Activated CD8-positive, alpha-beta memory T cell treated with anti-CD3 and anti-CD28 coated beads for 48 hours (primary cell): Measurements from ENCODE around the gene CSMD2.

ENCODE experiments used
- DNase-seq, 3 experiments: peaks; one replicate each; pipeline ENCODE4 v3.0.0-alpha.2; 2020; ENCODE audit warnings: low read depth in 2 of 3, low spot score in 2 of 3

The CSMD2 gene

DNA sequence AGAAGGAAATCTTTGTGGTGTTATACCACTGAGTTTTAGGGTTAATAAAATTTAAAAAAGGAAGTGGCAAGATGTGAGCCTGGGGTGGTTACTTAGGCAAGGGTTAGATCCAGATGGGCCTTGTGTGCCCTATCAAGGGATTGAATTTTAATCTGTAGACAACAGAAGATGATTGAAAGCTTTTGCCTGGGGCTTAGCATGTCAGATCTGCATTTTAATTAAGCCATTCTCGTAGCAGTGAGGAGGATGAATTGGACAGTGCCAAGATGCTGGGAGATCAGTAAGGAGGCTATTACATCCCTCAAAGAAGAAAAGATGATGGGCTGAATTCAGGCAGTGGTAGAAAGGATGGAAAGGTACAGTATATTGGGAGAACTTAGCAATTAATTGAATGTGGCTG, 258.9 kb downstream of the CSMD2 start:
- no peak for DNase-seq

DNA sequence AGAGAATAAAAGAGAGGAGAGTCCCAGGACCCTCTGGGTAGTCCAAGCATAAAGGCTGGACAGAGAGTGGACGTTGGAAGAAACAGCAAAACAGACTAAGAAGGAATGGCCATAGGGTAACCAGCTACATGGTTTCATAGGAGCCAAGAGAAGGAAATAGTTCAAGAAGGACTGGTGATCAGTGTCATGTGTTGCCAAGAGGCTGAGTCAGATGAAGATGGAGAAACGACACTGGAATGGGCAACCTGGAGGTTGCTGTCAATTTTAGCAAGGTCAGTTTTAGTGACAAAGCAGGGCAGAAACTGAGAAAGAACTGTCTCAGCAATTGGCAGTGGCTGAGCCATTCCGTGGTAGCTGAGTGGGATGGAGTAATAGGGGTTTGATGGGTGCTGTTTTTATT, 259.8 kb downstream of the CSMD2 start:
- DNase-seq, result no peak

DNA sequence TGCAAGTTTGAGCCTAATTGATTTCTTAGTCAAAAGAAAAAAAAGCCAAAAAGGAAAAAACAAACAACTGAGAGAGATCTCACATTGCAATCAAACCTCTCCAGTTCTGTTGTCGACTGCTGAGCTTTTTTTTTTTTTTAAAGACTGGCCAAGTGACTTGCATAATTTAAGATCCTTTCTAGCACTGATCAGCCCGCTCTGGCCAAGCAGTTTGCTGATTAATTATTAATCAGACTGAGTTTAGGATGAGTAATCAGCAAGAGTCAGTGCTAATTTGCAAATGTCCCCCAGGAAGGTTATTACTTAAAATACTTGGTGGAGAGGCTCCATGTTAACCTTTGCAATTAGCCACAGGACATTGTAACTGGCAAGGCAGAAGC, 261.8 kb downstream of the CSMD2 start:
- DNase-seq, result no peak

DNA sequence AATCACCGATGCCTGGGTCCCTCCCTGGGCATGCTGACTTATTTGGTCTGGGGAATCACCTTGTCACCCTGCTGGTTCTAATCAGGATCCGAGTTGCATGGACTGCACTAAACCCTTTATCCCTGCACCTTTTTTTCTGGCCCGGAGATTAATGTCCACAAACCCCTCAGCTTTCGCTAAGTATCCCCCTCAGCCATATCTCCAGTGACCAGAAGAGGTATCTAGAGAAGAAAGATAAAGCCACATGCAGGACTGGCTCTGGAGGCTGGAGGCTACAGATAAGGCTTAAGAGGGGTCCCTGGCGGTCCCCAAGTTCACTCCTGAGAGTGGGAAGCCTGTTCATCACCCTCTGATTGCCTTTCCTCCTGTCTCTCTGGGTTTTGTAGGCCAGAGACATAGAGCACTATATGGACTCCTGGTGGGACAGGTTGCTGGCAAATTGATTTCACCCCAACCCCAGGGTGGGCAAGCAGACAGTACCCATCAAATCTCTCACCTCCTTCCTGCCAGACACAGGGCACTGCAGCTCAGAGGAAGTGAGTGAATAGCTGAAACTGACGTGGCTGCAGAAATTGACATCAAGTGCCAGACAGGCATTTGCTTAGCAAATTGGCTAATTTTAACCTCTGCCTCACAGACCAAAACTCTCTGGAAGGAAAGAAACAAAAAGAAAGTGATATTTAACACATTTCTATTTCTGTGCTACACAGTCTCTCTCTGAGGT, 262.4 kb downstream of the CSMD2 start:
- no peak for DNase-seq

DNA sequence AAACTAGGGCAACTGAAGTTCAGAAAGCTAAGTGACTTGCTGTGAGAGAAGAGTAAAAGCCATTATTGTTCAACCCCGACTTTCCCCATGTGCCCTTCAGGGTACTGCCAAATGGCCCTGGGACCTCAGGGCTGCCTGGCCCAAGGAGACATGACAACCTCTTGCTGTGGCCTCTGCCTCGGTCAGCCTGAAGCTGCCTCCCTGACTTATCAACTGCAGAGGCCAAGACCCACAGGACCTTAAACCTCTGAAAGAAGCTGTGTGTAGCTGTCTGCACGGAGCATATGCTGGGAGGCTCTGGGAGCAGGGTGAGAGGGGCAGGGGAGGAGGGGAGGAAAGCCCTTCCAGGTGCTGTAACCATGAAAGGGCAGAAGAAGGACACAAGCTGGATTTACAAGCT, 265.3 kb downstream of the CSMD2 start:
- no peak for DNase-seq

DNA sequence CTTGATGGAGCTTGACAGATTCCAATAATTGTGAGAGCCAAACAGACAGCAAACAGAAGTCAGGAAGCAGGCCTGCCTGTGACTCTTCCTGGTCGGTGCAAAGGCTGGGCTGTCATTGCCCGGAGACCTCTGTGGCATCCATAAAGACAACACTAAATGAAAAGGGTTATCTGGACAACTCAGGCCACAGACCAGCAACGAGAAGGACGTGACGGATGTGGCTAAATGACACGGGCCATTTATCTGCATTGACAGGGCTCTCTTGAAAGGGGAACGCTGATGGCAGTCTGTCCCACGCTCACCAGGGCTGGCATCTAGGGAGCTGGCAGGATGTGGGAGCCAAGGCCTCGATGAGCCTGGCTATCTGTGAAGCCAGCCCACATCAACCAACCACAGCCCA, 266.1 kb downstream of the CSMD2 start:
- no peak for DNase-seq

DNA sequence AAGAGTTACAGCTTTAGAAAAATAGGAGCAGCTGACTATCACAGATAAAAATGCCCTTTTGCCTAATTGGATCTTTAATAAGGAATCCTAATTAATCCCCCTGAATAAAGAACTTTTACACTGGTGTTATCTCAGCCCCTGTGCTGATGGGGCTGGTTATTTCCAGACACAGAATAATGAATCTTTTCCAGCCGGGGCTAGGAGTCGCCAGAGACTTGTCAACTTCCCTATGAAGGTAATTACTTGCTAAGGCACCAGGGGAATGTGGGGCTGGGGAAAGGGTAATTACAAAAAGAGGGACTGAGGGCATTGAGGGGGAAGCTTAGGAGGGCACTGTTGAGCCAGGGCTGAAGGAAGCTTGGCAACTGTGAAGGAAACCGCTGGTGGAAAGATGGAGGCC, 266.6 kb downstream of the CSMD2 start:
- DNase-seq, result no peak

DNA sequence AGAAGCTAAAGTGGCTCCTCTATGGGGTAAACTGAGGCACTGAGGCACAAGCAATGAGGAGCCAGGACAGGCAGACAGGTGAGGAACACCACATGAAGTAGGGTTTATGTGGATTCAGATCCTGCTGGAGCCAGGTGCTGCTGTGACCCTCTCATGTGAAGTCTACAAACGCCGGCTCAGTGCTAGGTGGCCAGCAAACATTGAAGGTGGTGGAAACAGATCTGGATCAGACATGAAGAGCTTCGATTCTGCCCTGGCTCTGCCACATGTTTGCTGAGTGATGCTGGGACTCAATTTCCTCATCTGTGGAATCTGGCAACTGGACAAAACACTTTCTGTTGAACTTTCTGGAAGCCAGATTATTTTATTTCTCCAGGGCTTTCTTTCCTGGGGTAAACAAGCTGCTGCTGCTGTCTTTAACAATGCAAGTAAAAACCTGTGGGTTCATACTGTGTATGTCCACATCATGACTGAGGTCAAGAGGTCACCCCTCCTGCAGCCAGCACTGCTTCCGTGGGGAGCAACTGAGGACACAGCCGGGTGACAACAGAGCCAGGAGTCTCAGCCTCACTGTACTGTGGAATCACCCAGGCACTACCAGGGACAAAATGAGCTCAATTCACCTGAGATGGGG, 267.8 kb downstream of the CSMD2 start:
- DNase-seq, result no peak

DNA sequence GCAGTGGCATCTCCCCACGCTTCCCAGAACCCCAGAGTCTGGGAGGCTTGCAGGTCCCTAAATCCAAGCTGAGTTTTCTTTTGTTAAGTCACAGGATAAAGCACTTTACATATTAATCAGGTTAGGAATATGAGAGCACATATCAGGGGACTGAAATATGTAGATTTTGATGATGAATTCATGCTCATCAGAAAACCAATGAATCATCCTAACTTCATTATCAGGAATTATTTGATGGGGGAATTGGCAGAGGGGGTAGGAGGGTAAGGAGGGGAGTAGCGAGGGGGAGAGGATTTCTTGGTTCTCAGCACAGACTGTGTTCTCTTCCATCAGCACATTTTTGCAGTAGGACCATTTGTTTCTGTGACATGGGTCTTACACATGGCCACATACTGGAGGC, 269.1 kb downstream of the CSMD2 start:
- DNase-seq, result no peak

DNA sequence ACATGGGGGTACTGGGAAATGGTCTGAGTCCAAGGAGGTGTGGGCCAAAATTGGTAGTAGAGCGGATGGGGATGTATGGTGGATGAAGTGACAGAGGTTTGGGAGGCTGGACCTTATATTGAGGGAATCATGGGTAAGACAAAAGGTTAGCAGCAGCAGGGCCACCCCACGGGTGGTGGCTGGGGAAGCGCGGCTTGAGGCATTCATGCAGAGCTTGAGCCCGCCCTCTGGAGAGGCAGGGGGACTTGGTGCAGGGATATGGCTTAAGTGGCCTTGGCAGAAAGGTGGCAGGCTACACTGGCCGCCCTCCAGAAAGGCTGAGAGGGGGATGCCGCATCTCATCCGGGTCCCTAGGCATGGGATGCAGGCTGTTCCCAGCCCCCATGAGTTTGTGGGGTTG, 269.6 kb downstream of the CSMD2 start:
- no peak for DNase-seq

DNA sequence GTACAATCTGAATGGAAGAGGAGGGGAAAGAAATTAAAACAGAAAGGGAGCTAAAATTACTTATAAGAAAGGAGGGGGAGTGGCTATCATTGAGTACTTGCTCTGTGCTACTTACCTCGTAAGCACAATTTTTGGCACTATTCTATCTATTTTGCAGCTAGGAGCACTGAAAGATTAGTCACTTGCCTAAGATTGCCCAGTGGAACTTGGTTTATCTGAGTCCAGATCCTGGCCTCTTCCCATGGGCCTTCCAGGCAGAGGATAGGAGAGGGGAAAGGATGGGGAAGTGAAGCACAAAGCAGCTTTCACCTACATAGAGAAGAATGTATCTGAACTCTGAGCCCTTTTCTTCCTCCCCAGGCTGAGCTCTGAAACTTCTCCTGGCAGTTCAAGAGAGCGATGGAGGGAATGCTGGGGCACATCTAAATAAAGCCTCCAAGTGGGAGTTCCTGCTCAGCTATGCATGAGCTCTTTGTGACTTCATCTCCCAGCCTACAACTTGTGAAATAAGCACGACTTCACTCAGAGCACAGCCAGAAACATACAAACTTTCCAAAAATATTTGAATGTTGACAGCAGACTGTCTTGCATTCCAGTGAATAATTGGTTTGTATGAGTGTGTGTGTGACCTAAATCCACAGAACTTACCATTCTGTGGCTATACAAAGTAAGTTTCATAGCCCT, 271.7 kb downstream of the CSMD2 start:
- DNase-seq, result no peak

DNA sequence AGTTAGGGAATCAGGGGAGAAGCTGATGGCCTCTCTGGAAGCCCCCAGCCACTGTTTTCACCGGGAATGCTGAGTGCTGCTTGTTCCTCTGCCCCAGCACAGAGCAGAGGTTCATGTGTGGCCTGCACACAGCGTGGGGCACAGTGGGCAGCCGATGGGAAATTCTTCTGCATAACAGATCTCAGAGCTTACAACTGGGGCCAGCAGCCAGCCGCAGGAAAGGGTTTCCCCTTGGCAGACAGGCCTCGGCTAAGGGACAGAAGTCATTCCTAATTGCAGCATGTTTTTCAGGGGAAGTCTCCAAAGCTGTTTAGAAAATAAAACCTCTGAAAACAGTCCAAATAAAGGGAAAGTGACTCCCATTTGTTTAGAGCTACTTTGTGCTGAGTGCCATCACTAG, 278.5 kb downstream of the CSMD2 start:
- DNase-seq, result no peak

DNA sequence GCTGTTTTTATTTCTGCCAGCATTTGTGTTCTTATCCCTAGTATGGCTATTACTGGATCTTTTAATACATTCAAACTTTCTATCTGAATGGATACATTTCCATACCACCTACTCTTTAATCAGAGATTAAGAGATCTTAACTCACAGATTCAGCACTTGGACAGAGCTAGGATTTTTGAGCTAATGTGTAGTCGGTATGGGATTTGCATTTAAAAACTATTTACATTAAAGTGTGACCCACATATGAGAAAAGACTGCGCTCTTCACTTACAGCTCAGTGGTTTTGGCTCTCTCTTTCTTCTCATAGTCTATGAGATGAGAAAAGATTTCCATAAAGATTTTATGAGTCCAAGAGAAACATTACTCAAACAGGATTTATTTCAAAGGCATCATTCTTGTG, 284.7 kb downstream of the CSMD2 start:
- no peak for DNase-seq

DNA sequence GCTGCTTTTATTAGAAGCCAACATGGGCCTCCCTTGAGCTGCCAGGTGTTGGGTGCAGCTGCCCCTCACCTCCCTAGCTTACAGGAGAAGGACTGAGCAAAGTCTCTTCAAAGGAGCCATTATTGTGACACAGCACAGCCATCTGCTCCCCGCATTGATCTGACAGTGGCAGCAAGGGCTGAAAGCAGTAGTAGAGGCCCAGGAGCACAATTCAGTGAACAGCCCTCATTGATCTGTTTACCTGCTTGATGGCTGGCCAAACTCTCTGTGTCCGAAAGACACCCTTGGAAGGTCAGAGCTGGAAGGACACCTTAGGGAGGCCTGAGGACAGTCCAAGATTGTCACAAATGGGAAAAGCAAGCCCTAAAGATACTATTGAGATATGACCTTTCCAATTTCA, 286.6 kb downstream of the CSMD2 start:
- no peak for DNase-seq

DNA sequence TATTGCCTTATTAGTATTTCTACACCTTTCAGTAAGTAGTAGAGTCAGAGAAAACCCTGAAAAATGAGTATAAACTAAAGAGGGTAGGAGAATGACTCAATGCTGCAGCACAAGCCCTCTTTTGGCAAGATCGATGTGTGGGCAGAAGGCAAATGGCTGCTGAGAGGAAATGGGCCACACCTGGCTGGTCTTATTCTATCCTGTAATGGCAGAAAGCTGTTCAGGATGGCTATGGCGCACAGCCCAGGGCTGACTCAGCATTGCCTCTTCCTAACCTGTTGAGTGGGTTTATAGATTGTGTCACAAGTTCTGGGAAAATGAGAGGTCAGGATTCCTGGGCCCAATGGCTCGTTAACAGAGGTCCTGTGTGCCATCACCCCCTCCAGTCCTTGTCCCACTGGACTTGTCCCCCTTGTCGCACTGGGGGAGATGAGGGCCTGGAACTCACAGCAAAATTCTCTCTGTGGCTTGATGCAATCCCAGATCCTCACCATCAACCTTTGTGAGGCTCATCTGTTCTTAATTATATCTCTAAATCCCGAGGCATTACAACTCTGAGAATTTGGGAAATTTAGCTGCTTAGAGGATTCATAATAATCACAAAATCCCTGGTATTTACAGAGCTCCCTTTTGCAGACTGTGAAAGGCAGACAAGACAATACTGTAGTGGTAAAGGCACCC, 287.9 kb downstream of the CSMD2 start:
- DNase-seq, result no peak

DNA sequence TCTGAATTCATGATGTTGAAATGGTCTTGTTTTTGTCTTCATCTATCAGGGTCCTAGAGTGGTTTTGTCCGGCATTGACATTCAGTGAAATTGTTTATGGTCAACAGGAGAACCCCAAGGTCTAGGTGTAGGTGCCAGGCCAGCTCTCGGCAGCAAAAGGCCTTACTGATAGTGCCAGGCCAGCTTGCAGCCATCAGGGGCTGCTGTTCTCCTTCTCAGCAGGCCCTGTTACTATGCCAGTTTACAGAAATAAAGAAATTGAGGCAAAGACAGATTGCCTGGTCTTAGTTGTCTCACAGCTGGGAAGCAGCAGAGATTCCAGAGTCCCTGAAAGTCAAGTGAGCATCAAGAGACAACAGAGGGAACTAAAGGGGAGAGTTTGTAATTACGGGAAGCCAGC, 289.2 kb downstream of the CSMD2 start:
- DNase-seq, result no peak

DNA sequence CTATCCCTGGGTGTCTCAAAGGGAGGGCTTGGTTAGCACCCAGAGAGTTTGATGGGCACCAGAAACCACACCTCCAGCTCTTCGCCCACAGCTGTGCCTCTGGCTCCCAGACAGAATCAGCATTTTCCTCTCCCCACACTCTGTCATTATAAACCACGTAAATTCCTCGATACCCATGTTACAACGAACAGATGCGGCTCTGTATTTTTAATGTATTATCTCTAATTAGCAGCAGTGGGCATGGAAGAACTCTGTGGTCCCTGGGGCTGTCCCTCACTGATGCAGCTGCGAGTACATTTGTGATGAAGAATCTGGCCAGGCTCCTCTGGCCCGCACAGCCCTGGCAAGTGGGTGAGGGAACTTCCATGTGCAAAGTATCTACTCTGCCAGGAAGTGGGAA, 290.4 kb downstream of the CSMD2 start:
- no peak for DNase-seq

DNA sequence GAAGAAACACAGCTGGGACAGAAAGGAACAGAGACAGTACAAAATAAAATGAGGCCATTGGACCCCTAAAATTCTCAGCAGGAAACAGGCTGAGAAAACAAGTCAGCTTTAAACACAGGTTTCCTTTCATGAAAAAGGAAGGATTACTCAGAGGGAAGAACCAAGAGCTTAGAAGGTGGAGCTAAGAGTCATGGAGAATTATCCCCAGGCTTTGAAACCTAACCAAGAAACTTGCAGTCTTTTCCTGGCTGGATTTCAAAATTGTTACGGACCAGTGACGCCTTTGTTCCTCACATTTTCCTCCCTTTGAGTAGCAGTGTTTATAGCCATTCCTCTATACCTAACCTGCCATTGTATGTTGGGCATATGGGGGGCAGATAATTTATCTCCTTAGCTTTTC, 292.3 kb downstream of the CSMD2 start:
- no peak for DNase-seq

DNA sequence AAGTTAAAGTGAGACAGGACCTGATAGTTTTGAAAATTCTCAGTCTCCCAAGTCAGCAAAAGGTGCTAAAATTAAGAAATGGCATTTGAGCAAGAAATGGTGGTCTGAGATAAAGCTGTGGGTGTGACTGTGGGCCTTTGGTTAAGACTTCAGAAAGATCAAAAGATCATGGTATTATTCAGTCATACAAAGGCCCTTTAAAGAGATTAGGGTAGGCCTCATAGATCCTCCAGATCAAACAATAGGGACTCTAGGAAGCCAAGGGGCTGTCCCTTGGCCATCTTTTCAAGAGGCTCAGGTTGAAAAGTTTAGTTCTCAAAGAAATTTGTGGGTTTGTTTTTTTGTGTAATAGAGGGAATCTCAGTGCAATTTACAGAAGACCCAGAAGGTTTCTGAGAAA, 292.8 kb downstream of the CSMD2 start:
- DNase-seq, result no peak

DNA sequence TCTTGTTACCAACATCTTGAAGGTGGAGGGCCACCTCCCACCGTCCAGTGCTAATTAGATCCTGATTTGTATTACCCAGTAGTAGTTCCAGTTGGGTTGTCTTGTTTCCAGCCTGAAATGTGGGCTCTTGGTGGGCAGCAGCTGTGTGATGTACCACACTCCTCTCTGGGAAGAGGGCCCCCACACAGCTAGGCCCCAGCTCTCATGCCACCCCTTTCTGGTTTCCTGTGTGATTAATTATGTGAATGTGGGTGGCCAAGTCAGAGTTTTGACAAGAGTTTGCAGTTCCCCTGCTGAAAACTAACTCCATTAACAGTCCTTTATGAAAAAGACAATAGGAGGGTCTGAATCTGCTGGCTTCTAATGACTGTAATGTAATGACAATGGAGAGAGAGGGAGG, 297.3 kb downstream of the CSMD2 start:
- DNase-seq, result no peak

DNA sequence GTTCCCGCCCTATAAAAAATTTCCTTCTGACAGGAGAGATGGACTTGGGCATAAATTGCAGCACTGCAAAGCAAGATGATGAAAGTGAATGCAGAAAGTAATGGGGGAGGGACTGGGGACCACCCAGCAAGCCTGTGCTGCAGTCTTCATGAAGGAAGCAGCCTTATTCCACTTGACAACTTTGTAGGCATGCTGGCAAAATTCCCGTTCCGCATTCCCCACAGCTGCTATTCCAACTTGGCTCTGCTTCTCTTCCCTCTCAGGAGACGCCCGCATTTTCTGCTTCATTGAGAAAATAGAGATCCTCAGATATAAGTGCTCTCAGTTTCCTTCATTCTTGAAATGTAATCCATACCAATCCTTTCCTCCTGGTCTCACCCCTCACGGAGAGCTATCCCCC, 298.7 kb downstream of the CSMD2 start:
- DNase-seq, result no peak
